Endothelial cell (in vitro differentiated cells): ENCODE measurements around the gene PLCD3. TPM values are rescaled to one million over a fixed set of nuclear protein-coding genes. Genes with fewer than 3 reads are reported as not detected.

ENCODE experiments used
- DNase-seq: peaks from one replicate; pipeline ENCODE4 v3.0.0; 2021; ENCODE audit warnings: low spot score
- H3K27ac Mint-ChIP-seq: one replicate; pipeline ENCODE4 v1.8.0; 2021; ENCODE audit warnings: mixed read lengths, inconsistent platforms; ENCODE audit not compliant: unreplicated experiment
- H3K27me3 Mint-ChIP-seq: one replicate; pipeline ENCODE4 v1.8.0; 2021; ENCODE audit warnings: mild to moderate bottlenecking, moderate library complexity, mixed read lengths, inconsistent platforms; ENCODE audit not compliant: unreplicated experiment
- H3K36me3 Mint-ChIP-seq: one replicate; pipeline ENCODE4 v1.8.0; 2021; ENCODE audit warnings: mild to moderate bottlenecking, low read depth, mixed read lengths, inconsistent platforms; ENCODE audit not compliant: unreplicated experiment
- H3K4me1 Mint-ChIP-seq: one replicate; pipeline ENCODE4 v1.8.0; 2021; ENCODE audit warnings: mild to moderate bottlenecking, mixed read lengths, inconsistent platforms; ENCODE audit not compliant: unreplicated experiment
- H3K4me3 Mint-ChIP-seq: one replicate; pipeline ENCODE4 v1.8.0; 2021; ENCODE audit warnings: mild to moderate bottlenecking, mixed read lengths, inconsistent platforms; ENCODE audit not compliant: unreplicated experiment
- H3K9me3 Mint-ChIP-seq: one replicate; pipeline ENCODE4 v1.8.0; 2021; ENCODE audit warnings: mixed read lengths, inconsistent platforms; ENCODE audit not compliant: unreplicated experiment
- CTCF ChIP-seq: fragments of 200-600 bp; sonication (generic); IDR thresholded peaks from one replicate; pipeline ENCODE4 v1.5.0; 2021; ENCODE audit warnings: antibody characterized with exemption; ENCODE audit not compliant: unreplicated experiment
- total RNA-seq: library from RNA; stranded (reverse); fragmentation: NEBNext Ultra II Directional; extraction: Animal tissue kit (Norgen Biotek cat#: 25700); gene quantifications from one replicate; pipeline ENCODE4 v1.2.1, GENCODE V29; 2021; ENCODE audit not compliant: unreplicated experiment

Gene PLCD3
- total RNA-seq, 1 donor from 2014 or later, result 9.7 TPM

DNA sequence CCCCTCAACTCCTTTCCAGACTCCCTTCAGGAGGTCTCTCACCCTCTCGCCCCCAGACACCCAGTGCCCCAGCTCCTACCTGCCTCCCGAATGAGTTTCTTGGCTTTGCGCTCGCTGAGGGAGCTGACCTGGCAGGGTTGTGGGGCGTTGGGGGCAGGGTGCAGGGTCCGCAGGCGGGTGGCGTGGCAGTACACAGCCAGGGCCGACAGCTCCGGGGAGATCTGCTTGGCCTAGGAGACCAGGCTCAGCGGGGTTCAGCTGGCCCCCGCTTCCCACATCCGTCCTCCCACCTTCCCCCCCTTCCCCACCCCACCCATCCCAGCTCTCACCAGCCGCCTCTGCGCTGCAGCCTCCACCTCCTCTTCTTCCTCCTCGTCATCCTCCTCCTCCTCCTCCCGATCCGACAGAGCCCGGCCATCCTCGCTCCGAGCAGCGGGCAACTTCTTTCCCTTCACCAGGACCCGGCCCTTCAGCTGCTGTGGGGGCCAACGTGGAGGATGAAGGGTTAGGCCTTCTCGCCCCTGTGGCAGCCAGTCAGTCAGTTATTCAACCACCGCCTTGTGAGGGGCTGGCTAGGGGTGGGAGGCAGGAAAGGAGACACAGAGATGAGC lies 17.2 kb downstream of the PLCD3 start:
- Mint-ChIP-seq H3K27ac (no peak overlapping the region), H3K36me3 (no peaks in the 10 kb centered on the region), H3K9me3 (no peaks in the 10 kb centered on the region), H3K4me1 (peaks cover 13% of the 10 kb centered on the region), H3K27me3 (peaks cover 6% of the 10 kb centered on the region), H3K4me3 (no peak overlapping the region)
- DNase-seq, result no peak
- TF ChIP-seq CTCF, result no peak

DNA sequence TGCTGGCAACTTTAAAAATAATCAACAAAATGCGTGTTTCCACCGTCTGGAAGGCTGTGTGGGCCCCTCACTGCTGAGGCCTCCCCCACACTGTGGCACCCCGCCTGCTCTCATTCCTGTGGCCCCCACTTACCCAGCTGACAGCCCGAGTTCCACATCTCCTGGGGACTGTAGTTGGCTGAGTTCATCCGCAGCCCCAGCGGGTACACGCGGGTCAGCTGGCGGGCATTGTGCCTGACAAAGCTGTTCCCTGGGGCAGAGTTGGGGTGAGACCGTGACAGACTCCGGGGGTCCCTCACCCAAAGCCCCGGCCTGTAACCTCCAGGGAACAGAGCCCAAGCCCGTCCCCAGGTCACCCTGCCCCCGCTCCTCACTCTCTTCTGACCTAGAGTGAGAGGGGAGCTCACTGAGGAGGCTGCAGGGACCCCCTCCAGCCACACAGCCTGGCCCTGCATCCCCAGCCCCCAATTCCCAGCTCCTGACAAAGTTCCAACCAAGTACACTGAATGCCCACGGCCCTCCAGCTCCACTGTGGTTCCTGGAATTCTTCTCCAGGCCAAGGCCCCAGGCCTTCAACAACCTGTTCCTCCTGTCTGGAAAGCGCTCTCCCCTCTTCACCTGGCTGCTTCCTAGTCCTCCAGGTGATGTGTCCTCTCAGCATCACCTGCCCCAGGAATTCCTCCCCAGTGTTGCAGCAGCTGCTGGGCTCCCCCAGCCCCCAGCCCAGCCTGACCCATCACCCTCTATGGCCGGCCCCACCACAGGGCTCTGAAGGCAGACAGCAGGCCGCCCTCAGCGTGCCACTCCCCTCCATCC lies 18.0 kb downstream of the PLCD3 start:
- Mint-ChIP-seq H3K4me1 (peaks cover 16% of the 10 kb centered on the region), H3K36me3 (peaks cover 2% of the 10 kb centered on the region), H3K27ac (no peak overlapping the region), H3K4me3 (no peak overlapping the region), H3K27me3 (peaks cover 8% of the 10 kb centered on the region), H3K9me3 (no peaks in the 10 kb centered on the region)
- TF ChIP-seq CTCF, result no peak
- no peak for DNase-seq

DNA sequence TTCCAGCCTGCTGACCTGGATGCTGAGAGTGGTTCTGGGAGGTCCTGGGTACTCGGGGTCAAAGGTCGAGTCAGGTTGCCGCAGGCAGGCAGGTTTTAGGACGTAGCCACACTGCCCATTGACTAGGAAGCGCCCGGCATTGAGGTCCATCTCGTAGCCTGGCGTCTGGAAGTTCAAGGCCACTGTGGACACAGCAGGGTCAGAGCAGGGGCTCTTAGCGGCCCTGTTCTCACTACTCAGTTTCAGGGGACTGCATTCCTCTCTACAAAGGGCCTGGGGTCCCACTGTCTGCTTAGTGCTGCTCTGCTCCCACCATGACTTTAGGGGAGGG lies 18.9 kb downstream of the PLCD3 start:
- H3K27me3 Mint-ChIP-seq, result peaks cover 5% of the 10 kb centered on the region
- H3K4me3 Mint-ChIP-seq, result no peak overlapping the region
- TF ChIP-seq CTCF, result no peak
- no peak for DNase-seq
- peaks cover 22% of the 10 kb centered on the region for H3K4me1 Mint-ChIP-seq
- H3K36me3 Mint-ChIP-seq, result peaks cover 3% of the 10 kb centered on the region
- H3K27ac Mint-ChIP-seq, result no peak overlapping the region
- H3K9me3 Mint-ChIP-seq, result no peaks in the 10 kb centered on the region

- Mint-ChIP-seq H3K4me3 (no peak overlapping the region), H3K9me3 (no peaks in the 10 kb centered on the region), H3K4me1 (peaks cover 22% of the 10 kb centered on the region), H3K27me3 (peaks cover 5% of the 10 kb centered on the region), H3K36me3 (peaks cover 8% of the 10 kb centered on the region), H3K27ac (no peak overlapping the region)
- DNase-seq, result no peak
- TF ChIP-seq CTCF, result no peak
Measured at GRCh38 chr17:45112559-45113423, 19.5 kb downstream of the PLCD3 start.

GRCh38 chr17:45111850-45112249 lies 20.5 kb downstream of the PLCD3 start:
- Mint-ChIP-seq H3K9me3 (no peaks in the 10 kb centered on the region), H3K27ac (no peak overlapping the region), H3K36me3 (peaks cover 9% of the 10 kb centered on the region), H3K27me3 (peaks cover 5% of the 10 kb centered on the region), H3K4me1 (peaks cover 22% of the 10 kb centered on the region), H3K4me3 (no peak overlapping the region)
- no peak for DNase-seq
- TF ChIP-seq CTCF, result no peak
